Liver (tissue), 9 donors: ENCODE results near the gene DVL1. TPM values are rescaled to one million over a fixed set of nuclear protein-coding genes. Genes with fewer than 3 reads are reported as not detected.

Experiments
- DNase-seq: peaks from one replicate; pipeline ENCODE4 v3.0.0-alpha.2; 2017; ENCODE audit warnings: low spot score
- H3K27ac ChIP-seq, 2 donors: one replicate each; pipeline ENCODE4 v1.7.0; 2013; ENCODE audit warnings: inconsistent platforms in 2 of 2, low read length in 2 of 2, control low read depth in 1 of 2, low read depth in 1 of 2, mild to moderate bottlenecking in 1 of 2
- H3K27me3 ChIP-seq, 4 donors: one replicate each; pipeline versions ENCODE4 v1.6.1 to v1.7.0; 2013; ENCODE audit warnings: low read length in 3 of 4, inconsistent platforms in 1 of 4, mild to moderate bottlenecking in 1 of 4, moderate library complexity in 1 of 4; ENCODE audit not compliant: control insufficient read depth in 4 of 4, insufficient read depth in 4 of 4
- H3K36me3 ChIP-seq, 4 donors: one replicate each; pipeline versions ENCODE4 v1.6.1 to v1.7.0; 2013; ENCODE audit warnings: low read length in 3 of 4, mild to moderate bottlenecking in 3 of 4, low read depth in 1 of 4, moderate library complexity in 1 of 4; ENCODE audit not compliant: control insufficient read depth in 4 of 4, insufficient read depth in 3 of 4
- H3K4me1 ChIP-seq, 4 donors: one replicate each; pipeline versions ENCODE4 v1.6.1 to v1.7.0; 2013; ENCODE audit warnings: low read length in 3 of 4, mild to moderate bottlenecking in 3 of 4, moderate library complexity in 1 of 4; ENCODE audit not compliant: control insufficient read depth in 4 of 4, insufficient read depth in 4 of 4
- H3K4me3 ChIP-seq, 3 donors: one replicate each; pipeline versions ENCODE4 v1.6.1 to v1.7.0; 2013; ENCODE audit warnings: low read length in 3 of 3, control low read depth in 1 of 3, low read depth in 1 of 3, mild to moderate bottlenecking in 1 of 3
- H3K9ac ChIP-seq, 2 donors: one replicate each; pipeline ENCODE4 v1.7.0; 2013; ENCODE audit warnings: low read length in 2 of 2, mild to moderate bottlenecking in 2 of 2, moderate library complexity in 2 of 2, control low read depth in 1 of 2, low read depth in 1 of 2
- H3K9me3 ChIP-seq, 4 donors: one replicate each; pipeline versions ENCODE4 v1.6.1 to v1.7.0; 2013; ENCODE audit warnings: low read length in 3 of 4; ENCODE audit not compliant: control insufficient read depth in 4 of 4
- ATF3 ChIP-seq: IDR thresholded peaks from 2 replicates; pipeline ENCODE4 v1.6.1; 2016; ENCODE audit warnings: antibody characterized with exemption
- CTCF ChIP-seq: fragments of 150-350 bp; IDR thresholded peaks from 2 replicates; pipeline ENCODE4 v1.5.1; 2017; ENCODE audit warnings: improper control_type of control experiment, low read depth, low read length; ENCODE audit not compliant: missing input control
- EGR1 ChIP-seq, 2 donors: IDR thresholded peaks; 2 replicates each; pipeline ENCODE4 v1.6.1; 2016 to 2018; ENCODE audit warnings: antibody characterized with exemption in 2 of 2, low read depth in 2 of 2
- FOXA1 ChIP-seq: IDR thresholded peaks from 2 replicates; pipeline ENCODE4 v1.6.1; 2016; ENCODE audit warnings: antibody characterized with exemption
- FOXA2 ChIP-seq: IDR thresholded peaks from 2 replicates; pipeline ENCODE4 v1.6.1; 2016; ENCODE audit warnings: antibody characterized with exemption
- GABPA ChIP-seq, 2 donors: IDR thresholded peaks in 1 of 2; conservative IDR thresholded peaks in 1 of 2; 2 replicates each; pipeline ENCODE4 v1.6.1; 2016; ENCODE audit warnings: antibody characterized with exemption in 2 of 2, mild to moderate bottlenecking in 1 of 2, moderate library complexity in 1 of 2
- HNF4A ChIP-seq, 2 donors: conservative IDR thresholded peaks; 2 replicates each; pipeline ENCODE4 v1.6.1; 2016; ENCODE audit warnings: antibody characterized with exemption in 2 of 2, mild to moderate bottlenecking in 2 of 2
- HNF4G ChIP-seq: IDR thresholded peaks from 2 replicates; pipeline ENCODE4 v1.6.1; 2016; ENCODE audit warnings: antibody characterized with exemption
- JUND ChIP-seq, 2 donors: IDR thresholded peaks; 2 replicates each; pipeline ENCODE4 v1.6.1; 2016; ENCODE audit warnings: antibody characterized with exemption in 2 of 2
- MAX ChIP-seq: IDR thresholded peaks from 2 replicates; pipeline ENCODE4 v1.6.1; 2016; ENCODE audit warnings: antibody characterized with exemption
- NR2F2 ChIP-seq: IDR thresholded peaks from 2 replicates; pipeline ENCODE4 v1.6.1; 2016; ENCODE audit warnings: antibody characterized with exemption
- RAD21 ChIP-seq, 2 donors: IDR thresholded peaks; 2 replicates each; pipeline ENCODE4 v1.6.1; 2016; ENCODE audit warnings: antibody characterized with exemption in 2 of 2, mild to moderate bottlenecking in 2 of 2
- REST ChIP-seq: IDR thresholded peaks from 2 replicates; pipeline ENCODE4 v1.6.1; 2016; ENCODE audit warnings: antibody characterized with exemption, mild to moderate bottlenecking
- RXRA ChIP-seq, 2 donors: IDR thresholded peaks; 2 replicates each; pipeline ENCODE4 v1.6.1; 2017 to 2018; ENCODE audit warnings: antibody characterized with exemption in 2 of 2, mild to moderate bottlenecking in 1 of 2
- SP1 ChIP-seq: IDR thresholded peaks from 2 replicates; pipeline ENCODE4 v1.6.1; 2018; ENCODE audit warnings: antibody characterized with exemption, mild to moderate bottlenecking
- TAF1 ChIP-seq: conservative IDR thresholded peaks from 2 replicates; pipeline ENCODE4 v1.6.1; 2016; ENCODE audit warnings: antibody characterized with exemption, mild to moderate bottlenecking
- YY1 ChIP-seq: IDR thresholded peaks from 2 replicates; pipeline ENCODE4 v1.6.1; 2016; ENCODE audit warnings: antibody characterized with exemption, mild to moderate bottlenecking
- ZBTB33 ChIP-seq: IDR thresholded peaks from 2 replicates; pipeline ENCODE4 v1.6.1; 2016; ENCODE audit warnings: antibody characterized with exemption
- WGBS: extraction: QIAGEN DNeasy Blood & Tissue Kit; methylation state at CpG from one replicate; pipeline ENCODE4 v1.1.7; 2013; 5-methylcytosine and 5-hydroxymethylcytosine counted together
- polyA plus RNA-seq, 2 donors: library from polyadenylated mRNA; stranded (reverse) in 1 of 2; unstranded in 1 of 2; fragments of 200-250 nt in 1 of 2; fragments of >200 nt in 1 of 2; fragmentation: Nextera tagmentation in 1 of 2; extraction: Ambion mirVana in 1 of 2; gene quantifications; one replicate each; pipeline versions ENCODE4 v1.2.1 to v1.2.3, GENCODE V29; 2013 to 2015
- total RNA-seq, 2 donors: library from RNA; depleted of rRNA; stranded (reverse); fragments of >200 nt; gene quantifications; one replicate each; pipeline ENCODE4 v1.2.3, GENCODE V29; 2014
- donor health status: healthy.
- donor health status: healthy.
- donor health status: healthy.
- donor health status: healthy.
- donor health status: healthy.

The DVL1 gene
- total and polyA plus RNA-seq, 4 donors, result 5.7 to 41.2 (median 24.8) TPM

- TF ChIP-seq EGR1 (IDR thresholded peaks at IDR 0.05; ENCODE audit: low read depth in 2 of 2) (no peak), NR2F2 (no peak), SP1 (no peak), FOXA2 (no peak), ZBTB33 (no peak), YY1 (no peak), RAD21 (IDR thresholded peaks at IDR 0.05) (no peak), FOXA1 (no peak), HNF4A (conservative IDR thresholded peaks at IDR 0.05) (no peak), TAF1 (no peak), HNF4G (no peak), RXRA (IDR thresholded peaks at IDR 0.05) (no peak), REST (no peak), JUND (IDR thresholded peaks at IDR 0.05) (no peak), ATF3 (no peak), MAX (no peak), GABPA (IDR thresholded peaks at IDR 0.05 in 1 of 2, conservative IDR thresholded peaks at IDR 0.05 in 1 of 2) (no peak), CTCF (no peak)
- peaks cover 18 to 30% (median 29%) of the 10 kb centered on the region in 4 donors for H3K4me1 ChIP-seq
- WGBS, result 94% methylated on average over 36 of the region's 36 CpGs
- peaks cover 0 to 31% (median 13%) of the 10 kb centered on the region in 4 donors for H3K36me3 ChIP-seq
- H3K9me3 ChIP-seq, result no peaks in the 10 kb centered on the region
- no peak for DNase-seq
- H3K4me3 ChIP-seq, result no peak overlapping the region
- H3K9ac ChIP-seq, result no peak overlapping the region
- no peaks in the 10 kb centered on the region for H3K27me3 ChIP-seq
- H3K27ac ChIP-seq, result no peak overlapping the region
Observed at GRCh38 chr1:1340791-1341548, 8.2 kb downstream of the DVL1 start.
